A204.1 (cell line): ENCODE data around the gene GSAP.
A peak's percentile ranks its signal among the peaks of the same experiment; 100 is the strongest.
"Not testable (repeated sequence)": the region's sequence is repeated elsewhere in the genome, so short reads cannot be mapped to it uniquely, and the experiment has no call there.

Experiments used
- FAIRE-seq: peaks from 2 replicates; lab custom pipeline; 2012; peaks lifted over from hg19 to GRCh38; lab: Jason Lieb, UNC

The GSAP gene

GRCh38 chr7:77354914-77355313, 61.2 kb downstream of the GSAP start:
- FAIRE-seq, result no peak

DNA sequence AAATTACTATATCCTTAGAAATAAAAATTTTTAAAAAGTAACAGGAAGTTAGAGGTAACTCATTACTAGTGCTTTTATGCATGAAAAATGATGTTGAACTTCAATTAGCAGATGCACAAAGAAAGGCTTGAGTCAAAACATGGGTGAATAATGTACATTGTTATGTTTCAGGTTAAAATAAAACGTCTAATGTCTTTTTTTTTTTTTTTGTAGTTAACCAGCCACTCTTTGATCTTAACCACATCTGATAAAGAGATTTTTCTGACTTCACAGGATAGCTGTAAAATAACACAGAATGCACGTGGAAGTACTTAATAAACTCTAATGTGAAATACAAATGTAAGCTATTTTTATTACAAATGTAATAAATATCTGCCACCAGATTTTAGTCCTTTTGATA, 61.7 kb downstream of the GSAP start:
- FAIRE-seq, result peak; percentile 55

DNA sequence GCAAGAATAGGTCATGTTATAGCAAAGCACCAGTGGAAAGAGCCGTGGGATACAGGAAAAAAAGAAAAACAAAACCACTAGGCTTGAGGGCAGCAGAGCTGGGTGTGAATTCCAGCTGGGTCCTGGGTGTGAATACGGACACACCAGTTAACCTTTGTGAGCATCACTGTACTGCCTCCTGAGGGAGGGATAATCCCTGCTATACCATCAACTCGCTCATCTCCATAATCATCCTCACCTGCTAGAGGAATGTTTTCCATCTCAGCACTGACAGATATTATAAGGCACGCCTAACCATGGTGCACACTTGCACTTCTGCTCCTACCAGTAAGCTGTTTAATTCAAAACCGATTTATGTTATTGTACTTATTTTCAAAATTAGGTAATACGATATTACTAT, 62.2 kb downstream of the GSAP start:
- FAIRE-seq, result no peak

- FAIRE-seq, result no peak
Measured at GRCh38 chr7:77353407-77353721, 62.8 kb downstream of the GSAP start.

GRCh38 chr7:77352665-77353406, 63.3 kb downstream of the GSAP start:
- peak; percentile 39 for FAIRE-seq

DNA sequence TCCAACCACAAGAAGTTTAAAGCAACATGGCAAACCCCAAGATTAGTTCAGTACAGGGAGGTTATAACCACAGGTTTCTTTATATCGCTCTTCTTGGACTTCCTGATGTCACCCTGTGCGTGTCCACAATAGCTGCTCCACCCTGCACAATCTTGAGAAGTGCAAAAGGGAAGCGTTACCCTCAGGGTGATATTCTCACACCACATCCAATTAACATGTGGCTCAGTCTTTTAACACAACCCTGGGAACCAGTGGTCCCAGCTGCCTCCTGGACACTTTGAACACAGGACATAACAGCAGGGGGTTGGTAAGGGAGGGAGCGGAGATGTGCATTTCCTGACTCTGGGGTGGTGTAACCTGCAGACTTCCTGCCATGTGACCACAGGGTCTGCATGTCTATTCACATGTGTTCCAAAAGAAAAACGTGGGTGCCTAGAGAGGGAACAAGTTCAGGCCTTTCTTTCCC, 64.6 kb downstream of the GSAP start:
- no peak for FAIRE-seq

DNA sequence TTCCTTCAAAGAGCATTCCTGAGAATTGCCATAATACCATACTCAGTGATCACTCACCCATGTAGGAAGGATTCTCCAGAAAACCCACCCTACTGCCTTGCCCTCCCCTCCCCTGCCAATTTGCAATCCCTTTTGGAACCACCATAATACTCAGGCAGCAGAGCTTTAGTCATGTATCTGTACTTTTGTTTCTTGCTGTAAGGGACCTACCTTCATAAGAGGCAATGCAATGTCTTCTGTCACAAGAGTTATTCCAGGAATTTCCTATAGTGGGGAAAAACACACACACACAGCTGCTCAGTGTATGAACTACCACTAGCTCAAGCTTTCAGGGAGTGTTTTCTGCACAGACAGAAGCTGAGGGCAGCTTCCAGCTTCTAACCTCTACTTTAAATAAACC, 67.0 kb downstream of the GSAP start:
- FAIRE-seq, result no peak

DNA sequence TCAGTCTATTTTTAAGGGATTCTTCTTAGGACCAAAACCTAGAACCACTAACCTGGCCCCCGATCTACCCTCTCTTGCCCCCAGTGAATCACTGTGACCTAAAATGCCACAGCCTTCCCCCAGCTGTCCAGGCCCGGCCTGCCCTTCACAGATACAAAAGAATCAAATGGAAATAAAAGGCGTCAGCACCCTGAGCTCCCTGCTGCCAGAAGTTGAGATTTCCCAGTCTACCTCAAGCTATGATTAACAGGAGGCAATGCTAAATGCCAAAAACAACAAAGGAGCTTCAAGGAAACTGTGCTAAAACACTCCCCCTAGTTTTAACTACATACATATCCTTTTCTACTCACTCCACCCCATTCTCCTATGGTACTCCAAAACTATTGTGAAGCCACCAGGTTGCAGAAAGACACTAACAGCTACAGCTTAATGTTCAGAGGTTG, 67.8 kb downstream of the GSAP start:
- FAIRE-seq, result peak; percentile 53

- no peak for FAIRE-seq
Measured at GRCh38 chr7:77346441-77346840, 69.7 kb downstream of the GSAP start.

GRCh38 chr7:77345426-77345825, 70.7 kb downstream of the GSAP start:
- not testable (repeated sequence) for FAIRE-seq

- peak; percentile 88 for FAIRE-seq
Measured at GRCh38 chr7:77339726-77340125, 76.4 kb downstream of the GSAP start.

DNA sequence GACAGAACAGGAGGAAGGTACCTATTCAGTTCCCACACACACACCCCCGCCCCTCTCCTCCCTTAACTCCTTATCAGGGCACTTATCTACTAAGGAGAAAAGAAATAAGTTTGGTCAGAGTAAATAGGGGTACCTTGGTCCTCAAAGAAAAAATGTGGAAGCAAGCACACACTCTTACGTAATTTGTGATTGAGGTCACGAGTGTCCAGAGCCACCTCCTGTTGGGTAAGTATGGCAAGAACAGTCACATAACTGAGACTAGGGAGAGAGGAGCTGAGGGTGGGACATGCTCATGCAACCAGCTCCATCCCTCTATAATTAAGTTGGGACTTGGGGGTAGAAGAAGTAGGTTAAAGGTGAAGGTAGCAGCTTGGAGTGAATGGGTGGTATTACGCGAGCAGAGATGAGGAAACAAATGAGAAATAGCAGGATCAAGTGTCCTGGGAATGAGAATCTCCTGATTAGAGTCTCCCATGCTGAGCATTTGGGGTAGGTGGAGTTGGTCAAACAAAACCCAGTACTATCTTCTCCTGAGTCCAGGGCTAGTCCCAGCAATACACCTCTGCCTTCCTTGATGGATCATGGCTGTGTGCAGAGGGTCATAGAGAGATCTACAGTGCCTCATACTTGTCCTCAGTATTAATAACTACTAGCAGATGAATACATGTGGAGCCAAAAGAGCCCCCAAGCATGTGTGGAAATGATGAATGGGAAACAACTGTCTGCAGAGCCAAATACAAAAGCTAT, 77.1 kb downstream of the GSAP start:
- FAIRE-seq, result peak; percentile 97

DNA sequence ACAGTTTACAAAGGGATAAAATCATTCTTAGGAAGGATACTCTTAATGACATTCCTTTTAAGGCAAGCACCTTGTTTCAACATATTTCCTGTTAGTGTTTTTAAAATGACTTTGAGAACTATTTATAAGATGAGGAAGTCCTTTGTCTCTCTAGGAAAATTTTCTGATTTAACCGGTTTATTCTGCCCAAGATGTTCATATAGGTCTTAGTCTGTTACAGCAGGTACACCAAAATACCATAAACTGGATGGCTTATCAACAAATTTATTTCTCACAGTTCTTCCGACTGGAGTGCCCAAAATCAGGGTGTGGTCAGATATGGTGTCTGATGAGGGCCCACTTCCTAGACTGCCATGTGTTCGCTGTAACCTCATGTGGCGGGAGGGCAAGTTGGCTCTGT, 77.9 kb downstream of the GSAP start:
- peak; percentile 84 for FAIRE-seq

- FAIRE-seq, result no peak
Measured at GRCh38 chr7:77337456-77337990, 78.6 kb downstream of the GSAP start.

- peak; percentile 99 for FAIRE-seq
Measured at GRCh38 chr7:77335581-77335980, 80.6 kb downstream of the GSAP start.

- not testable (repeated sequence) for FAIRE-seq
Measured at GRCh38 chr7:77334039-77334438, 82.1 kb downstream of the GSAP start.

GRCh38 chr7:77331938-77332695, 84.0 kb downstream of the GSAP start:
- FAIRE-seq, result peak; percentile 98

DNA sequence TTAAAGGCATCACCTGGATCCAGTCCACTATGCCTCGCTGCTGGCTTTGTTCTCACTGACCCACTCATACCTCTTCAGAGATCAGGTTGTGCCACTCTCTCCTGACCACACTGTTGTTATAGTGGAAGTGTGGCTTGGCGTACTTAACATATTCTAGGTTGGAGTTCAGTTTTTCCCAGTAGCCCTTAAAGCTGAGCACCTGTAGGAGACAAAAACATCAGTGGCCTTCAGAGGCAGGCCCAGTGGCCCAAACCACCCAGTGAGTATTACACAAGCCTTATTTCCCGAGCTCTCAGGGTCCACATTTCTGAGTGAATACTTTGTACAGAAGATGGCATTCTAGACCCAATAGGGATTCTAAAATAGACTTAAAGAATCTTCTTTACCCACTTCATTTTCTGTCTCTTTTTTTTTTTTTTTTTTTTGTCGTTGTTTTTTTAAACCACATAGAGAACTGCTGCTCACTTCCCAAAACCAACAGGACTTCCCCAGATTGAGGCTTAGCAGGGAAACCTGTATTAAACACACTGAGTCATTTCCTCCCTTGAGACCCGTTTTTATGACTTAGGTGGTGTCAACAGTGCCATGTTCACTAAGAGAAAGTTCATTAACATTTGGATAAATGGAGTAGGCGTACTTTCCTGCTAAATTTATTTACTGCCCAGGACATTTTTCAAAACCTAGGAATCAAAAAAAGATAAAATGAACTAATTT, 85.8 kb downstream of the GSAP start:
- FAIRE-seq, result no peak

DNA sequence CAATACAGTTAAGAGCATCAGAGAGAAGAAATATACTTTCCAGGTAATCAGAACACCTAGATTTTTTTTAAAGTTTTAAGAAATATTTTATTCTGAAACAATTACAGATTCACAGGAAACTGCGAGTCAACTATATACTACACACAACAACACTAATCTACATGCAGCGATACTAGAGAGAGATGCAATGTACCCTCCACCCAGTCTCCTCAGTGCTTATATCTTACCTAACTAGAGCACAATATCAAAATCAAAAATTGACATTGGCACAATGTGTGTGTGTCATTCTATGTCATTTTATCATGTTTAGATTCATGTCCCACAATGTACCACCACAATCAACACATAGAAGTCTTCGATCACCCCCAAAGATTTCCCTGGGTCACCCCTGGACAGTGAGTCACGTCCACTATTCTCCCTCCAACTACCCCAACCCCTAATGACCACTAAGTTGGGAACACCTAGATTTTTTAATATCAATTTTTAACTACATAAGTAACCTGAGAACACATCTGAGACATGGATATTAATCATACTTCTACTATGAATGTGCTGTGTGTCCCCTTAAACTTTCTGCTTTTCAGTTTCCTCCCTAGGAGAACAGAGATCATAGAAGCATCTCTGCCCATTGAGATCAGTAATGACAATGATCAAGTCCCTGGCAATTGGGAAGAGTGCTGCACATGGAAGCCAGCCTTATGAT, 86.5 kb downstream of the GSAP start:
- no peak for FAIRE-seq

DNA sequence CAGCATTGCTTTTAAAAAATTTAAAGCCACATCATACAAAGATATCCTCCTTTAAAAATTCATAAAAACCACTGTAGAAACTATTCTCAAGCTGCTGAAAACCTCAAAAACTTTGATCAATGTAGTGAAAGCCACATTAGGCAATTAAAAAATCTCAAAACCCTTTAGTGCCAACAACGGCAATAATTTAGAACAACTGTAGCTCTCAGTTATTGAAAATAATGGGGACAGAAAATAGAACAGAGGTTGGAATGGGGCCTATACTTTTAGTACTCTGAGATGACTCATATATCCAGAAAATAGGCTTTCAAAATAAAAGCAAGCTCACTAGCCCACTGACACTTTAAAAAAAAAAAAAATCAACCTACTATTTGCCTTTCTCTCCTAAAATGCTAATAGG, 87.5 kb downstream of the GSAP start:
- FAIRE-seq, result no peak

GRCh38 chr7:77327932-77328628, 88.1 kb downstream of the GSAP start:
- FAIRE-seq, result no peak
